WTC11 (cell line): Measurements from ENCODE around the gene ZNF608.

Source experiments
- TF ChIP-seq, protein P1 (sequence below): sonication (generic); formaldehyde crosslinking; IDR thresholded peaks from 2 replicates; pipeline ENCODE4 v1.8.1; 2023; ENCODE audit warnings: mild to moderate bottlenecking, missing genetic modification reagents
- TF ChIP-seq, protein P2 (sequence below): fragments of 250-450 bp; sonication (Bioruptor Pico); IDR thresholded peaks from 2 replicates; pipeline ENCODE4 v1.9.0; 2021; ENCODE audit warnings: moderate library complexity, mild to moderate bottlenecking, inconsistent platforms, borderline replicate concordance
- TF ChIP-seq, protein P3 (sequence below): fragments of 200-600 bp; IDR thresholded peaks from 2 replicates; pipeline ENCODE4 v1.8.0; 2022; ENCODE audit warnings: antibody characterized with exemption

DNA sequence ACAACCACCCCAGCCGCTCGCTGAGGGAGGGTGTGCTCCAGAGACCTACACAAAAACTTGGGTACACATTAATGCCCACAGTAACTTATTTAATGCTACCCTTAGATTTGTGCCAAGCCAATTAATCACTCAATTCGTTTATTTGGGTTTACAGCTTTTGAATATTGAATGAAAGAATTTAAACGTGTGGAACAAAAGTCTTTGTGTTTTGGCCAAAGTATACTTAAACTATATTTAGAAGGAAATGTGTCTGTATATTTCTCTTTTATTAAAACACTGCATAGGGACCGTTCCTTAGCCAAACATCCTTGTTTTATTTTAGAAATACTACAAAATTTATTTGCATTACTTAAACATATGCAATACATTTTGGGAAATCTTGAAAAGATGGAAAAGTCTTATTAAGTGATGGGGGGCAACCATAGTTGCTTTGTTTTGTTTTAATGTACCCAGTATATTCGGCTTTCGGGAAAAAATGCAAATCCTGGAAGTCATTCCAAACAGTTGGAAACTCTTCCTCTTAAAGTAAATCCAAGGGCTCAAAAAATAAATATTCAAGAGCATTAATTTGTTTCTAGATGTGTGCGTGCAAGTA is 11.8 kb downstream of the ZNF608 start:
- TF ChIP-seq, protein P1, sequence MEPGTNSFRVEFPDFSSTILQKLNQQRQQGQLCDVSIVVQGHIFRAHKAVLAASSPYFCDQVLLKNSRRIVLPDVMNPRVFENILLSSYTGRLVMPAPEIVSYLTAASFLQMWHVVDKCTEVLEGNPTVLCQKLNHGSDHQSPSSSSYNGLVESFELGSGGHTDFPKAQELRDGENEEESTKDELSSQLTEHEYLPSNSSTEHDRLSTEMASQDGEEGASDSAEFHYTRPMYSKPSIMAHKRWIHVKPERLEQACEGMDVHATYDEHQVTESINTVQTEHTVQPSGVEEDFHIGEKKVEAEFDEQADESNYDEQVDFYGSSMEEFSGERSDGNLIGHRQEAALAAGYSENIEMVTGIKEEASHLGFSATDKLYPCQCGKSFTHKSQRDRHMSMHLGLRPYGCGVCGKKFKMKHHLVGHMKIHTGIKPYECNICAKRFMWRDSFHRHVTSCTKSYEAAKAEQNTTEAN (CRISPR knock-in tag) = no peak
- TF ChIP-seq, protein P2, sequence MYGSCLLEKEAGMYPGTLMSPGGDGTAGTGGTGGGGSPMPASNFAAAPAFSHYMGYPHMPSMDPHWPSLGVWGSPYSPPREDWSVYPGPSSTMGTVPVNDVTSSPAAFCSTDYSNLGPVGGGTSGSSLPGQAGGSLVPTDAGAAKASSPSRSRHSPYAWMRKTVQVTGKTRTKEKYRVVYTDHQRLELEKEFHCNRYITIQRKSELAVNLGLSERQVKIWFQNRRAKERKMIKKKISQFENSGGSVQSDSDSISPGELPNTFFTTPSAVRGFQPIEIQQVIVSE (CRISPR knock-in tag) = no peak
- TF ChIP-seq, protein P3, sequence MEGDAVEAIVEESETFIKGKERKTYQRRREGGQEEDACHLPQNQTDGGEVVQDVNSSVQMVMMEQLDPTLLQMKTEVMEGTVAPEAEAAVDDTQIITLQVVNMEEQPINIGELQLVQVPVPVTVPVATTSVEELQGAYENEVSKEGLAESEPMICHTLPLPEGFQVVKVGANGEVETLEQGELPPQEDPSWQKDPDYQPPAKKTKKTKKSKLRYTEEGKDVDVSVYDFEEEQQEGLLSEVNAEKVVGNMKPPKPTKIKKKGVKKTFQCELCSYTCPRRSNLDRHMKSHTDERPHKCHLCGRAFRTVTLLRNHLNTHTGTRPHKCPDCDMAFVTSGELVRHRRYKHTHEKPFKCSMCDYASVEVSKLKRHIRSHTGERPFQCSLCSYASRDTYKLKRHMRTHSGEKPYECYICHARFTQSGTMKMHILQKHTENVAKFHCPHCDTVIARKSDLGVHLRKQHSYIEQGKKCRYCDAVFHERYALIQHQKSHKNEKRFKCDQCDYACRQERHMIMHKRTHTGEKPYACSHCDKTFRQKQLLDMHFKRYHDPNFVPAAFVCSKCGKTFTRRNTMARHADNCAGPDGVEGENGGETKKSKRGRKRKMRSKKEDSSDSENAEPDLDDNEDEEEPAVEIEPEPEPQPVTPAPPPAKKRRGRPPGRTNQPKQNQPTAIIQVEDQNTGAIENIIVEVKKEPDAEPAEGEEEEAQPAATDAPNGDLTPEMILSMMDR = no peak
